ENCODE results near the gene TUBA4B. TPM values are rescaled to one million over a fixed set of nuclear protein-coding genes. Genes with fewer than 3 reads are reported as not detected.
"Not testable (repeated sequence)": the region's sequence is repeated elsewhere in the genome, so short reads cannot be mapped to it uniquely, and the experiment has no call there.

TUBA4B gene
- total RNA-seq, 4 donors from 2014 or later, result not detected

GRCh38 chr2:219309278-219309677 is 56.2 kb downstream of the TUBA4B start, which contains the start of gene PTPRN:
PTPRN (minus strand) TSS chr2:219309401; CDS start chr2:219309332, 69 bp downstream.
- no peaks in the 10 kb centered on the region for H3K36me3 ChIP-seq
- DNase-seq, result no peak
- WGBS, 2 donors (ENCODE audit: low coverage in 1 of 2), result 0 to 24% methylated on average over 1 to 35 of the region's 37 CpGs
- H3K9me3 ChIP-seq, result no peaks in the 10 kb centered on the region
- no peak within 1 kb of the TSS for H3K27ac ChIP-seq
- H3K27me3 ChIP-seq, result peaks cover 67% of the 10 kb centered on the region
- intact Hi-C loops (cut with DNase I; ENCODE audit: low total_unique reads), result no loop called here
- peaks cover 0 to 6% (median 0%) of the 10 kb centered on the region in 4 donors for H3K4me1 ChIP-seq
- H3K4me3 ChIP-seq, result no peak within 1 kb of the TSS
- in situ Hi-C loops (cut with MboI; ENCODE audit: low pct_ligation_motif_present in 1 of 4, low pct_unique_long_range_greater_than_20kb in 1 of 4, low sequenced_read_pairs in 3 of 4), result loop anchor here in 3 of 4 donors (10.0 to 25.0 kb wide), 2 partner anchors 154 to 272 kb away; partner anchors contain the start of gene CFAP65 (in 2 of the 3)
- TF ChIP-seq EP300 (IDR thresholded peaks at IDR 0.05; ENCODE audit: low read depth) (no peak), POLR2A (IDR thresholded peaks at IDR 0.05) (no peak), POLR2AphosphoS5 (IDR thresholded peaks at IDR 0.05) (no peak)
- TF ChIP-seq, protein P1, sequence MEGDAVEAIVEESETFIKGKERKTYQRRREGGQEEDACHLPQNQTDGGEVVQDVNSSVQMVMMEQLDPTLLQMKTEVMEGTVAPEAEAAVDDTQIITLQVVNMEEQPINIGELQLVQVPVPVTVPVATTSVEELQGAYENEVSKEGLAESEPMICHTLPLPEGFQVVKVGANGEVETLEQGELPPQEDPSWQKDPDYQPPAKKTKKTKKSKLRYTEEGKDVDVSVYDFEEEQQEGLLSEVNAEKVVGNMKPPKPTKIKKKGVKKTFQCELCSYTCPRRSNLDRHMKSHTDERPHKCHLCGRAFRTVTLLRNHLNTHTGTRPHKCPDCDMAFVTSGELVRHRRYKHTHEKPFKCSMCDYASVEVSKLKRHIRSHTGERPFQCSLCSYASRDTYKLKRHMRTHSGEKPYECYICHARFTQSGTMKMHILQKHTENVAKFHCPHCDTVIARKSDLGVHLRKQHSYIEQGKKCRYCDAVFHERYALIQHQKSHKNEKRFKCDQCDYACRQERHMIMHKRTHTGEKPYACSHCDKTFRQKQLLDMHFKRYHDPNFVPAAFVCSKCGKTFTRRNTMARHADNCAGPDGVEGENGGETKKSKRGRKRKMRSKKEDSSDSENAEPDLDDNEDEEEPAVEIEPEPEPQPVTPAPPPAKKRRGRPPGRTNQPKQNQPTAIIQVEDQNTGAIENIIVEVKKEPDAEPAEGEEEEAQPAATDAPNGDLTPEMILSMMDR (IDR thresholded peaks at IDR 0.05), result no peak

- in situ Hi-C loops (cut with MboI; ENCODE audit: low pct_ligation_motif_present in 1 of 4, low pct_unique_long_range_greater_than_20kb in 1 of 4, low sequenced_read_pairs in 3 of 4), result loop anchor here in 2 of 4 donors (25.0 kb wide), 1 partner anchor 275 kb away; the partner anchor contains the start of gene CFAP65 (in 2 of the 2)
- DNase-seq; H3K4me3 ChIP-seq; H3K9me3 ChIP-seq; intact Hi-C loops (cut with DNase I; ENCODE audit: low total_unique reads); H3K36me3 ChIP-seq; H3K4me1 ChIP-seq; H3K27ac ChIP-seq: not testable (repeated sequence)
- 95% methylated on average over 49 of the region's 49 CpGs; no CpG with 5 or more reads in 1 of the 2 donors for WGBS, 2 donors (ENCODE audit: low coverage in 1 of 2)
- H3K27me3 ChIP-seq, result peaks cover 50% of the 10 kb centered on the region
Measured at GRCh38 chr2:219312683-219313263, 59.7 kb downstream of the TUBA4B start.

DNA sequence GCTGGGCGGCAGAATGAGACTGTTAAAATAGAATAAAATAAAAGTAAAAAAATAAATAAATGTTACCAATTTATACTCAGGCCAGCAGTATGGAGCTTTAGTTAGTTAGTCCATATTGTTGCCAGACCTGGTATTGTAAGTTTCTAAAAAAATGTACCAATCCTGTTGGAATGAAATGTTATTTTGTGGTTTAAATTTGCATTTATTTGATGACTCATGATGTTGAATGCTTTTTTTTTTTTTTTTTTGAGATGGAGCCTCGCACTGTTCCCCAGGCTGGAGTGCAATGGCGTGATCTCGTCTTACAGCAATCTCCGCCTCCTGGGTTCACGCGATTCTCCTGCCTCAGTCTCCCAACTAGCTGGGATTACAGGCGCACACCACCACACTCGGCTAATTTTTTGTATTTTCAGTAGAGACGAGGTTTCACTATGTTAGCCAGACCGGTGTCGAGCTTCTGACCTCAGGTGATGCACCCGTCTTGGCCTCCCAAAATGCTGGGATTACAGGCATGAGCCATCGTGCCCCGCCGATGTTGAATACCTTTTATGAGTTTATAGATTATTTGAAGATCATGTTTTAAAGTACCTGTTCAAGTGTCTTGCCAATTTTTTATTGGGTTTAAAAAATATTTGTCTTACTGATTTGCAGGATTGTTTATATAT is 61.9 kb downstream of the TUBA4B start:
- TF ChIP-seq EP300 (IDR thresholded peaks at IDR 0.05; ENCODE audit: low read depth), result no peak
- TF ChIP-seq, protein P1 (IDR thresholded peaks at IDR 0.05), result no peak
- no peak for TF ChIP-seq POLR2AphosphoS5 (IDR thresholded peaks at IDR 0.05)
- TF ChIP-seq POLR2A (IDR thresholded peaks at IDR 0.05), result no peak
- whole genome bisulfite sequencing, 2 donors (ENCODE audit: low coverage in 1 of 2), result 76 to 82% methylated on average over 7 to 16 of the region's 16 CpGs
- intact Hi-C loops (cut with DNase I; ENCODE audit: low total_unique reads), result no loop called here
- H3K27ac ChIP-seq, result no peak overlapping the region
- no peak for DNase-seq
- H3K4me1 ChIP-seq, result no peaks in the 10 kb centered on the region
- H3K4me3 ChIP-seq, result no peak overlapping the region
- H3K27me3 ChIP-seq, result peaks cover 35% of the 10 kb centered on the region
- no peaks in the 10 kb centered on the region for H3K9me3 ChIP-seq
- no peaks in the 10 kb centered on the region for H3K36me3 ChIP-seq
- in situ Hi-C loops (cut with MboI; ENCODE audit: low pct_ligation_motif_present in 1 of 4, low pct_unique_long_range_greater_than_20kb in 1 of 4, low sequenced_read_pairs in 3 of 4), result loop anchor here in 2 of 4 donors (25.0 kb wide), 1 partner anchor 278 kb away; the partner anchor contains the start of gene CFAP65 (in 2 of the 2)

Small RNAs within 50 kb of the gene (small RNA-seq; reads per million reads assigned to genes)
- 0 reads per million in 4 donors for gene MIR153-1

Other genes with a start within 250 kb of the TUBA4B start
- 1 to 10 TPM in 2 of 4 donors, under 1 TPM in 1, not detected in 1; 0.64 to 3.0 (median 1.5) TPM for gene CFAP65, start 211.7 kb upstream of the TUBA4B start, total RNA-seq
- 10 to 100 TPM; 21.1 to 67.4 (median 65.5) TPM for gene IHH, start 192.3 kb upstream of the TUBA4B start, total RNA-seq
- gene NHEJ1, start 92.4 kb upstream of the TUBA4B start, total RNA-seq, result 10 to 100 TPM; 50.5 to 90.2 (median 65.3) TPM
- gene SLC23A3, start 83.2 kb upstream of the TUBA4B start, total RNA-seq, result 10 to 100 TPM in 3 of 4 donors, 1 to 10 TPM in 1; 5.4 to 18.4 (median 15.7) TPM
- gene CNPPD1, start 76.3 kb upstream of the TUBA4B start, total RNA-seq, result 100 to 1,000 TPM in 3 of 4 donors, 10 to 100 TPM in 1; 50.4 to 114 (median 106) TPM
- gene RETREG2, start 75.0 kb upstream of the TUBA4B start, total RNA-seq, result 100 to 1,000 TPM in 2 of 4 donors, 10 to 100 TPM in 2; 37.8 to 226 (median 102) TPM
- 100 to 1,000 TPM in 3 of 4 donors, 10 to 100 TPM in 1; 90.2 to 156 (median 119) TPM for gene ZFAND2B, start 46.5 kb upstream of the TUBA4B start, total RNA-seq
- gene ABCB6, start 34.3 kb upstream of the TUBA4B start, total RNA-seq, result 10 to 100 TPM in 3 of 4 donors, 1 to 10 TPM in 1; 3.4 to 28.7 (median 20.4) TPM
- gene ATG9A, start 23.6 kb upstream of the TUBA4B start, total RNA-seq, result 100 to 1,000 TPM in 1 of 4 donors, 10 to 100 TPM in 3; 73.2 to 243 (median 82.7) TPM
- 100 to 1,000 TPM in 2 of 4 donors, 10 to 100 TPM in 2; 64.3 to 318 (median 114) TPM for gene ANKZF1, start 23.4 kb upstream of the TUBA4B start, total RNA-seq
- 1 to 10 TPM in 3 of 4 donors, under 1 TPM in 1; 0.40 to 9.1 (median 3.8) TPM for gene GLB1L, start 7.8 kb upstream of the TUBA4B start, total RNA-seq
- 10 to 100 TPM; 18.7 to 44.8 (median 28.2) TPM for gene STK16, start 7.8 kb upstream of the TUBA4B start, total RNA-seq
- gene TUBA4A, start 675 bp downstream of the TUBA4B start, total RNA-seq, result 100 to 1,000 TPM in 1 of 4 donors, 10 to 100 TPM in 3; 39.2 to 101 (median 70.8) TPM
- 10 to 100 TPM; 22.7 to 95.0 (median 54.3) TPM for gene DNAJB2, start 26.1 kb downstream of the TUBA4B start, total RNA-seq
- 1 to 10 TPM in 3 of 4 donors, under 1 TPM in 1; 0.60 to 2.6 (median 2.1) TPM for gene PTPRN, start 56.2 kb downstream of the TUBA4B start, total RNA-seq
- not detected for gene RESP18, start 79.5 kb downstream of the TUBA4B start, total RNA-seq
- 100 to 1,000 TPM in 2 of 4 donors, 10 to 100 TPM in 2; 61.3 to 142 (median 104) TPM for gene DNPEP, start 134.7 kb downstream of the TUBA4B start, total RNA-seq
- gene DES, start 165.1 kb downstream of the TUBA4B start, total RNA-seq, result over 10,000 TPM in 1 of 4 donors, 1,000 to 10,000 TPM in 2, 100 to 1,000 TPM in 1; 1,000 to 12,373 (median 1,519) TPM
- gene SPEG, start 181.6 kb downstream of the TUBA4B start, total RNA-seq, result 10 to 100 TPM; 26.5 to 95.8 (median 48.5) TPM
- 10 to 100 TPM; 25.1 to 41.1 (median 36.4) TPM for gene GMPPA, start 245.6 kb downstream of the TUBA4B start, total RNA-seq